Stimulated activated CD4-positive, alpha-beta T cell treated with anti-CD3 and anti-CD28 coated beads, Interleukin-4, amount 100 ng/mL, for 24 hours (primary cell): ENCODE measurements around the gene PKN3.
"Not testable (repeated sequence)": the region's sequence is repeated elsewhere in the genome, so short reads cannot be mapped to it uniquely, and the experiment has no call there.

Experiments used
- DNase-seq: peaks from one replicate; pipeline ENCODE4 v3.0.0-alpha.2; 2020

Gene PKN3

DNA sequence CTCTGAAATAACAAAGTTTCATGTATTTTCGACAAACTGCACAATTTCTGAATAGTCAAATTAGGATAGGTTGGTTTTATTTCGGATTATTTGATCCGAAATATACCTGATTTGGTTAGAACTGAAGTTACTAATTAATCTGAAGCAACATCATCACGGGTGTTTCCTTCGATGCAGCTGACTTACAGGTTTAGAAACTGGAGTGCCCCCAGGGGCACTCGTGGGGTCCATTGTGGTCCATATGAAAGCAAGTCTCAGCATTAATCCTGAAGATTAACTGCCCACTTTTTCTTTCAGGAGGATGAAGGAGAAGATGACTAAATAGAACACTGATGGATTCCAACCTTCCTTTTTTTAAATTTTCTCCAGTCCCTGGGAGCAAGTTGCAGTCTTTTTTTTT is 8.0 kb upstream of the PKN3 start:
- DNase-seq, result no peak

DNA sequence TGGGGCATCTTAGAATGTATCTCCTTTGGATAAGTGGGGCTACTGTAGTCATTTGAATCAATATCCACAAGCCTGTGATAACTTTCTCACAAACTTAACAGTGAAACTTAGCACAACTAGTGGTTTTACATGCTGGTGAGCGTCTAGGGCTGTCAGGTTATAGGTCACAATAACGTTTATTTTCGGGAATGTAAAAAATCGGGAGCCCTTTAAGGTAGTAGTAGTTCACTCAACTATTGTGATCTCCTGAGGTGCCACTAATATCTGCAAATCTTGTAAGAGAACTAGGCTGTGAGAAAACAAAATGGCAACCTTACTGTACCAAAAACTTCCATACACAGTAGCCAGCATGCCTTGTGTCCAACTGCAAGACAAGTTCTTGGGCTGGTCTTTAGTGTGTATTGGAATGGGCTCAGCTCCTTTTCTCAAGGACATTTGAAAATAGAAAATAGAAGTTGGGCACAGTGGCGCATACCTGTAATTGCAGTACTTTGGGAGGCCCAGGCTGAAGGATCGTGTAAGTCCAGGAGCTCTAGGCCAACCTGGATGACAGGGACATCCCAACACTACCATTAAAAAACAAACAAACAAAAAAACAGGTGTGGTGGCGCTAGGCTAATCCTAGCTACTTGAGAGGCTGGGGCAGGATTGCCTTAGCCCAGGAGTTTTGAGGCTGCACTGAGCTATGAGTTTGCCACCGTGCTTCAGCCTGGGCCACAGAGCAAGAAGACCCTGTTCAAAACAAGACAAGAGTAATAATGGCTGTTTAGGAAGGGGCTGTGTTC is 5.2 kb upstream of the PKN3 start:
- DNase-seq, result no peak

DNA sequence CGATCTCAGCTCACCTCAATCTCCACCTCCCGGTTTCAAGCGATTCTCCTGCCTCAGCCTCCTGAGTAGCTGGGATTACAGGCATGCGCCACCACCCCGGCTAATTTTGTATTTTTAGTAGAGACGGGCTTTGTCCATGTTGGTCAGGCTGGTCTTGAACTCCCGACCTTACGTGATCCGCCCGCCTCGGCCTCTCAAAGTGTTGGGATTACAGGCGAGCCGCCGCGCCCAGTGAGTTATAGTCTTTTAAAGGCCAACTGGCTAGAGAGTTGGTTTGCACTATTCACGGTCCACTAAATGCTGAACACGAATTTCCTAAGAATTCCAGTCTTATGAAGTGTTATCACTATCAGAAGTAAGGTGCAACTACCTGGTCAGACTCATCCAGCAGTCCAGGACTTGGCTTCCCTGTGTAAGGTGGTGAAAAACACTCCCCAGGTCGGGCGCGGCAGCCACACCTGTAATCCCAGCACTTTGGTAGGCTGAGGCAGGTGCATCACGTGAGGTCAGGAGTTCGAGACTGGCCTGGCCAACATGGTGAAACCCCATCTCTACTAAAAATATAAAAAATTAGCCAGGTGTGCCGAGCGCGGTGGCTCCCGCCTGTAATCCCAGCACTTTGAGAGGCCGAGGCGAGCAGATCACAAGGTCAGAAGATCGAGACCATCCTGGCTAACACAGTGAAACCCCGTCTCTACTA is 3.1 kb upstream of the PKN3 start:
- not testable (repeated sequence) for DNase-seq

DNA sequence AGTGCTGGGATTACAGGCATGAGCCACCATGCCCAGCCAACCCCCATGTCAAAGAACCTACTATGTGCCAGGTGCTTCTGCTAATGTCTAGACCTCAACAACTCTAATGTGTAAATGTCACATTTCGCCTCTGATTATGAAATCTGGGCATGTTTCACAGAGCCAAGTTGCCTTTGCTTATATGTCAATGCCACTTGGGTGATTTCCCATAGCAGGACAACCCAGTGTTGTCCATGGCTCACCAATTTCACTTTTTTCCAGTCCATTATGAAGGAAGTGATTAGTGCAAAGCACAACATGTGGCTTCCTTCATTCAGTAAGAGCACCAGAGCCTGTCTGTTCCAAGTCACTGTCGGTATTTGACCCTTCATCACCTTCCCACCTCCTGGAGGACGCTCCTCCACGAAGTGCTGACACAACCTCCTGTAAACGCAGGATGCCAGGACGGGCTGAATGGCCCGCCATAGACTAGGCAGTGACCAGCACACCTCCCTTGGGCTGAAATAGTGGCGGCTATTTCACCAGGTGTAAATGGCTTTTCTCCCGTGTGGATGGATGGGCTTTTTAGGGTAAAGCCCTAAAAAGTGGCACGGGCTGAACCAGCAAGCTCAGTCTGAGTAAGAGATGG is 962 bp upstream of the PKN3 start:
- no peak for DNase-seq

DNA sequence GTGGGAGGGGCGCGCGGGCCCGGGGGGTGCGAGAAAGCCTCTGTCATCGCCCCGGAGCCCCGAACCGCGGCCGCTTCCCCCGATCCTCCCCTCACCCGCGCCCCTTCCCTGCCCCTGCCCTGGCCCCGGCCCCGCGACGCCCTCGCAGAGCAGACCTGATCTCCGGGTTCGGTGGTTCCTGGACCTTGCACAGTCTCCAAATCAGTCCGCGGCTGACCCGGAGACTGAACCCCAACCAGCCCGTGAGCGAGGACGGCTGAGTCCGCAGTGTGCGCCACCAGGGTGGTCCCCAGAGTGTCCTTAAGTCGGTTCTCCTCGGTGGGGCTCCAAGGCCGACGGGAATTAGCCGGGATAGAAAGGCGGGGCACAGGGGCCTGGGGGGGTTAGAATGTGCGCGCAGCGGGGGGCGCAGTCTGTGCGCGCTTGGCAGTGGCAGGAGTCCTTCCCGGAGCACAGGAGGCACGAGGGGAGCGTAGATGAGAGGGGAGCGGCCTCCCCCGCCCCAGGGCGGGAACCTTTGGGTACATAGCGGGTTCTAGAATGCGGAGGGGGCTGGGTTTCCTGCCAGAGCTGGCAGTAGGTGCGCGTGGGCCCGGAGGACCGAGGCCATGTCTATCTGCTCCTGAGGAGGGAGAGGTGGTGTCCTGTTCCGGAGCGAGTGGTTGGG is 779 bp downstream of the PKN3 start:
- DNase-seq, result no peak

DNA sequence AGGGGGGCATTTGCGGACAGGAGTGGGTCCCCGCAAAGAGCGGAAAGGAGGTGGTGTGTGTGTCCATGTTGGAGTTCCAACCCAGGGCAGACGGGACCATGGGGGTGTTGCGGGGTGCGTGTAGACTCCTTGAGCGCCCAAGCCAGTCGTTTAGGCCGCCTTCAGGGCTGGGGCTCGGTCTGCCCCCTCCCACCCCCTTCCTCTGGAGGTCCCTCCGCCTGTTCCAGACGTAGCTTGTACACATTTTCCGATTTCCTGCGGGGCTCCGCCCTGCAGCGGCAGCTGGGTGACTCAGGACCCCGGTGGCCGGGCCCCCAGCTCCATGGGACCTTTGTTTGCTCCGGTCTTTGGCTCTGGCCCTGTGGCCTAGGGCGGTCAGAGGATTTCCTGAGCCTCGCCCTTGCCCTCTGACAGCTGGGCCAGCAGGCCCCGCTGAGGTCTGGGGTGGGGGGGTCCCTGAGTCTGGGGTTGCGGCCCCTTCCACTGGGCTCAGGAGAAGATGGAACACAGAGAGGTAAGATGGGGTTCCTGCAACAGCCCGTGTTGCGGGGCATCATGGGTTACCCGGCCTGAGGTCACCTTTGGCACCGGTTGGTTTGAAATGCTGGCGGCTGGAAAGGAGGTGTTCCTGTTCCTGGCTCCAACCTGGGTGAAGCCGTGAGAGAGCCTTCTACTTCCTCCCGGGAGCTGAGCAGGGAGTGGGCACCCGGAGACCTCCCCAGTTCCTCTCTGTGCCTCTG is 1.5 kb downstream of the PKN3 start:
- no peak for DNase-seq

DNA sequence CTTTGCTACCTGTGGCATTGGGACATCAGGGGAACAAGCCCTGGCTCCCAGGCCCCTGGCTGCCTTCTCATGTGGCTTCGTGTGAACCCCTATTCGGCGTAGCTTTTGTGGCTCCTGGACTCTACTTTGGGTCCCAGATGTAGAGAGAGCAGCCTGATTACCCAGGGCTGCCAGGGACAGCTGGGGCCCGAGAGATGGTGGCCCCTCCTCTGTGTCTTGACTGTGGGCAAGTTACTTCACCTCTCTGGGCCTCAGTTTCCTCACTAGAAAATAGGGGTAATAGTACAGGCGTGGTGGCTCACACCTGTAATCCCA is 2.0 kb downstream of the PKN3 start:
- no peak for DNase-seq

DNA sequence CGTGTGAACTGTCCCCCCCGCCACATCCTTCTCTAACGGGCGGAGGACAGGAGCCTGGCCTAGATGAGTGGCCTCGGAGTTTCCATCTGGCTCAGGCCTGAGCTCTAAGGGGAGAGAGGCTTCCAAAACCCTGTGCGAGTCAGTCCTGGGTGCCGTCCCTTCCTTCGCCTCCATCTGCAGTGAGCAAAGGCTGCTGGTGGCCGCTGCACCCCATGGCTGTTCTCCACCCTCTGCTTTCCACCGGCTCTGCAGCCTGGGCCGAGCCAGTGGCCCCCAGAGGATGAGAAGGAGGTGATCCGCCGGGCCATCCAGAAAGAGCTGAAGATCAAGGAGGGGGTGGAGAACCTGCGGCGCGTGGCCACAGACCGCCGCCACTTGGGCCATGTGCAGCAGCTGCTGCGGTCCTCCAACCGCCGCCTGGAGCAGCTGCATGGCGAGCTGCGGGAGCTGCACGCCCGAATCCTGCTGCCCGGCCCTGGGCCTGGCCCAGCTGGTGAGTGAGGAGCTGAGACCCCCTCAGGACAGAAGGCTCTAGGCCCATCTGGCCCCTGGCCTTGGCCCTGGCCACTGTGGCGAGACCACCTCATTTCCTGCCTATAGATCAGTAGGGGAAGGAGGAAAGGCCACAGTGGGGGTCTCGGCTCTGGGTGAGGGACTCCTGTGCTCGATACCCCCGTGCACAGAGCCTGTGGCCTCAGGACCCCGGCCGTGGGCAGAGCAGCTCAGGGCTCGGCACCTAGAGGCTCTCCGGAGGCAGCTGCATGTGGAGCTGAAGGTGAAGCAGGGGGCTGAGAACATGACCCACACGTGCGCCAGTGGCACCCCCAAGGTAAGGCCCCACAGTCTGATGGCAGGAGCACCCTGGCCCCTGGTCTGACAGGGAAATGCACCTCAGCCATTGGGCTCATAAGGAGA is 3.0 kb downstream of the PKN3 start:
- DNase-seq, result no peak

DNA sequence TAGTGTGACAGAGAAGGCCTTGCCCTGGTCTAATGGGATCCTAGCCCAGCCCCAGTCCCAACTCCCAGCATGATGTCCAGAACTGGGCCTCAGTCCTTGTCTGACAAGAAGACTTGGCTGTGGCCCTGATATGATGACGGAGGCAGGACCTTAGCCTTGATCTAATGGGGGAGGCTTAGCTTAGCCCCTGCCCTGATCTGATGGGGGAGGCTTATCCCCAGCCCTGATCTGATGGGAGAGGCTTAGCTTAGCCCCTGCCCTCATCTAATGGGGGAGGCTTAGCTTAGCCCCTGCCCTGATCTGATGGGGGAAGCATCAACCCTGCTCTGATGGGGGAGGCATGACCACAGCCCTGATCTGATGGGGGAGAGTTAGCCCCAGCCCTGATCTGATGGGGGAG is 3.7 kb downstream of the PKN3 start:
- DNase-seq, result no peak

DNA sequence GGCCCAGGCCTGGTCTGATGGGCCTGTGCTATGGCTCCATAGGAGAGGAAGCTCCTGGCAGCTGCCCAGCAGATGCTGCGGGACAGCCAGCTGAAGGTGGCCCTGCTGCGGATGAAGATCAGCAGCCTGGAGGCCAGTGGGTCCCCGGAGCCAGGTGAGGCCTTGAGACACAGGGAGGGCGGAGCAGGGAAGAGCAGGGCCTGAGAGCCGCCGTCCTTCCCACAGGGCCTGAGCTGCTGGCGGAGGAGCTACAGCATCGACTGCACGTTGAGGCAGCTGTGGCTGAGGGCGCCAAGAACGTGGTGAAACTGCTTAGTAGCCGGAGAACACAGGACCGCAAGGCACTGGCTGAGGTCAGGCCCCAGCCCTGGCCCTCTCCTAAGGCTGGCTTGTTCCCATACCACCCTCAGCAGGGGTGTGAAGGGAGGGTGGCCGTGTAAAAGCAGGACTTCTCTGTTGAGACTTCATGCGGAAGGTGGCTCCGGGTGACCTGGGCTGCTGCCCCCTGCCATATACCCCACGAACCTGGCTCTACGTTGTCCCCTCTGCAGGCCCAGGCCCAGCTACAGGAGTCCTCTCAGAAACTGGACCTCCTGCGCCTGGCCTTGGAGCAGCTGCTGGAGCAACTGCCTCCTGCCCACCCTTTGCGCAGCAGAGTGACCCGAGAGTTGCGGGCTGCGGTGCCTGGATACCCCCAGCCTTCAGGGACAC is 4.5 kb downstream of the PKN3 start:
- DNase-seq, result no peak

DNA sequence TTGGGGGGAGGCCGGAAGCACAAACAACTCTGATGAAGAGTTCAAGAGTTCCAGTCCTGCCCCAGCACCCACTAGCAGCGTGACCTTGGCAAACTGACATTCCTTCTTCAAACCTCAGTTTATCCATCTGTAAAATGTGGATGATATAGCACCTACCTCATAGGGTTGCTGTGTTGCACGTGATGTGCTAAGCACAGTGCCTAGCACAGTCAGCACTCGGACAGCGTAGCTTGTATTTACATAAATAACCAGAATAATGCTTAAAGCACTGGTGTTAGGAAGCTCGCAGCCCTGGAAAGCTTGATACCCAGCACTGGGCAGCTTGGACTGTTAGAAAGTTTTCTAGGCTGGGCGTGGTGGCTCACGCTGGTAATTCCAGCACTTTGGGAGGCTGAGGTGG is 5.1 kb downstream of the PKN3 start:
- DNase-seq, result no peak

DNA sequence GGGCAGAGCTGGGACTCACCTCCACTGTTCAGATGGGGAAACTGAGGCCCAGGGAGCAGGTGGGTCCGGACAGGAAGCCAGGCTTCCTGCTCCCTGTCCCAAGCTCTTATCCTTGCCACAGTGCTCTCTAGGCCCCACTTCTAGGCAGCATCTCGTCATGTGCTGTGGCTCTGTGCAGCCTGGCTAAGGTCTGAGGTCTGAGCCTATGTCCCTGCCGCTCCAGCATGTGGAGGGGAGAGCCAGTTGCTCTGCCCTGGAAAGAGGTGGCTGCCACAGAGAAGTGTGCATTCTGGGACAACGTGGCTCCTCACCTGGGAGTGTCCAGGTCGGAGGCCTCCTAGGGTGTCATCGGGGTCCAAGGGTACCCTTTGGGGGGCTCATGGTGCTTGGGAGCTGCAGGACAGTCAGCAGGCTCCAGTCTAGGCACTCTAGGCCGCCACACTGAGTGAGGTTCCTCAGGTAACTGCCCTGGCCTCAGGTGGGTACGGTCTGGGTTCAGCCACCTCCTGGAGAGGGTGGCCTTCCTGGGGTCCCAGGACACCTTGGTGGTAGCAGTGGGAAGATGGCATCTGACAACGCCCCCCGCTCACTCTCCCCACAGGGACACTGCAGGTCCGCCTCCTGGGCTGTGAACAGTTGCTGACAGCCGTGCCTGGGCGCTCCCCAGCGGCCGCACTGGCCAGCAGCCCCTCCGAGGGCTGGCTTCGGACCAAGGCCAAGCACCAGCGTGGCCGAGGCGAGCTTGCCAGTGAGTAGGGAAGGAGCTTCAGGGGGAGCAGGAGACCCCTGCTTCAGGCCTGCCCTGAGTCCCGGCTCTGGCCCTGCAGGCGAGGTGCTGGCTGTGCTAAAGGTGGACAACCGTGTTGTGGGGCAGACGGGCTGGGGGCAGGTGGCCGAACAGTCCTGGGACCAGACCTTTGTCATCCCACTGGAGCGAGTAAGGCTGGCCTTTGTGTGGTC is 10.4 kb downstream of the PKN3 start:
- DNase-seq, result no peak

DNA sequence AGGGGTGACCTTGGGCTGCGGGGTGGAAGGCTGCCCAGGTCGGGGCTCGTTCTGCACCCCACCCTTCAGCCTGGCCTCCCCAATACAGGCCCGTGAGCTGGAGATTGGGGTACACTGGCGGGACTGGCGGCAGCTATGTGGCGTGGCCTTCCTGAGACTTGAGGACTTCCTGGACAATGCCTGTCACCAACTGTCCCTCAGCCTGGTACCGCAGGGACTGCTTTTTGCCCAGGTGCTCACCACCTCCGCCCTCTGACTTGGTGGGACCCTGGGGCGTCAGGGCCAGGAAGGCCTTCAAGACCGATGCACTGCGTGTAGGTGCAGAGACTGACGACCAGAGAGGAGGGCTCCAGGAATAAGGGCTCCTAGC is 11.1 kb downstream of the PKN3 start:
- no peak for DNase-seq

DNA sequence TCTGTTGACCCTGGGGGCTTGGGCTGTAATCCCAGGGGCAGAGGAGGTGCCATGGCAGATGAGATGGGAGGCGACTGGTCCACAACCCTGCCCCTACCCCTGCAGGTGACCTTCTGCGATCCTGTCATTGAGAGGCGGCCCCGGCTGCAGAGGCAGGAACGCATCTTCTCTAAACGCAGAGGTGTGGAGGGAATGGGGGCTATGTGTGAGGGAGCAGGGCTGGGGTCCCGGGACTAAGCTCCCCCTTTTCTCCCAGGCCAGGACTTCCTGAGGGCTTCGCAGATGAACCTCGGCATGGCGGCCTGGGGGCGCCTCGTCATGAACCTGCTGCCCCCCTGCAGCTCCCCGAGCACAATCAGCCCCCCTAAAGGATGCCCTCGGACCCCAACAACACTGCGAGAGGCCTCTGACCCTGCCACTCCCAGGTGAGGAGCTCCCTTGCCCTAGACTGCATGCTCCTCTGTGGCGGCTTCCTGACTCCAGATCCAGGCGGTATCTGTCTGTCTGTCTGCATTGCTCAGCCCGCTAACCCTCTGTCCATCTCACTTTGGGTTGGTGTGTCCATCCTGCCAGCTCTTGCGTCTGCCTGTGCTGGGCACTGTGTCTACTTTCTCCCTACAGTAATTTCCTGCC is 11.8 kb downstream of the PKN3 start:
- DNase-seq, result no peak

DNA sequence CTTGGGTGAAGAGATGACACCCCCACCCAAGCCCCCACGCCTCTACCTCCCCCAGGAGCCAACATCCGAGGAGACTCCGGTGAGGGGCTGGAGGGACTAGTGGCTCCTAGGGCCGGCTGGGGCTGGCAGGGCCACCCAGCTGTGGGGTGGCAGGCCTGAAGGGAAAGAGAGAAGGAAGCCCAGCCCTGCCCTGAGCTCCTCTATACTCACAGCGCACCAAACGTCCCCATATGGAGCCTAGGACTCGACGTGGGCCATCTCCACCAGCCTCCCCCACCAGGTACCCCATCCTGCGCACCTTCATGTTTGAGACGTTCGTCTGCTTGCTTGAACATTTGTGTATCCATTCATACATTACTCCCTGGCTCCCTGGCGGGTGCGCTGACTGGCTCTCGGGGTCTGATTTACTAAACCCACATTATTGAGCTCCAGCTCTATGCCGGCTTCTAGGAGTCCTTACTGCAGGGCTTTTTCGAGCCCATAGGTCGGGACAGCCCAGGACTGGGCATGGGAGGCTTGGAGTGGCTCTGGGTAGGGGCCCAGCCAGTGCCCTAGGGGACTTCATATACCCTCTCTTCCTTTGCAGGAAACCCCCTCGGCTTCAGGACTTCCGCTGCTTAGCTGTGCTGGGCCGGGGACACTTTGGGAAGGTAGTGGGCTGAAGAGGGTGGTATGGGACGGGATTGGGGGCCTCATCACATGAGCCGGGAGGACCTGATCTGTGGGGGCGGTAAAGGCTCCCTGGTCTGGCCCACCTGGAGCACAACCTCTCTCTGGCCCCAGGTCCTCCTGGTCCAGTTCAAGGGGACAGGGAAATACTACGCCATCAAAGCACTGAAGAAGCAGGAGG is 12.5 kb downstream of the PKN3 start:
- DNase-seq, result no peak

DNA sequence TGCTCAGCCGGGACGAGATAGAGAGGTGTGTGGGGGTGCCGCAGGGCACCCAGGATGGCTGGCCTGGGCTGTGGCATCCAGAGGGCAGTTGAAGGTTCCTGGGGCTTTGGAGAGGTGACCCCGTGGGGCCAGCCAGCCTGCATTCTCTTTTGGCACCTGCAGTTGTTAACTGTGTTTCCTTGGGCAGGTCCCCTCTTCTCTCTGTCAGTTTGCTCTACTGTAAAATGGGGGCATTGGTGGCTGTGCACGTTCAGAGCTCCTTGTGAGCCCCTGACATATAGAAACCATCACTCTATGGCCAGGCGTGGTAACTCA is 13.1 kb downstream of the PKN3 start:
- no peak for DNase-seq

DNA sequence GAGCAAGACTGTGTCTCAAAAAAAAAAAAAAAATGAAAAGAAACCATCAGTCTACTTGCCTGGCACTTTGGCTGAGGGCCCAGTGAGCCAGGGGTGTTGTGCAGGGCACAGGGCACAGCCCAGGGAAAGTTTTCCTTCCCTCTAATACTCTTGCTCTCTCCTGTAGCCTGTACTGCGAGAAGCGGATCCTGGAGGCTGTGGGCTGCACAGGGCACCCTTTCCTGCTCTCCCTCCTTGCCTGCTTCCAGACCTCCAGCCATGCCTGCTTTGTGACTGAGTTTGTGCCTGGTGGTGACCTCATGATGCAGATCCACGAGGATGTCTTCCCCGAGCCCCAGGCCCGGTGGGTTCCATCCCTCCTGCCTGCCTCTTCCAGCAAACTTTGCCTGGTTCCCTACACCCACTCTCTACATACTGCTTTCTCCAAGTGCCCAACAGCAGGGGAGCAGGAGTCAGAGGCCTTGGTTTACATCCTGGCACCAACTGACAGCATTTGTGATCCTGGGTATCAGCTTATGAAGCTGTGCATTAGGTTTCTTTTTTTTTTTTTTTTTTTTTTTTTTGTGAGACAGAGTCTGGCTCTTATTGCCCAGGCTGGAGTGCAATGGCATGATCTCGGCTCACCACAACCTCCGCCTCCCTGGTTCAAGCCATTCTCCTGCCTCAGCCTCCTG is 14.4 kb downstream of the PKN3 start:
- no peak for DNase-seq

DNA sequence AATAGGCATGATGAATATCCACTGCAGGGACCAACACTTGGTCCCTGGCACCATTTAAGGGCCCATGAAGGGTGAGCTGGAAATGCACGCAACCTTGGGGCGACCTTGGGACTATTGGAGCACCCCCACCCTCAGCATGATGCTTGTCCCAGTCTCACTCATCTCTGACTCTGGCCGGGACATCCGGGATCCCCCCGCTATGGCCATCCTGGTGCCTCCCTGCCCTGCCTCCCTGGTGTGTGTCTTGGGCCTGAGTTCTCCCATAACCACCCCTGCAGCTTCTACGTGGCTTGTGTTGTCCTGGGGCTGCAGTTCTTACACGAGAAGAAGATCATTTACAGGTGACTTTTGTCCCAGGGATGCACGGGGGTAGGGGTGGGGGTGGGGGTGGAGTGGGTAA is 15.7 kb downstream of the PKN3 start:
- no peak for DNase-seq
